ENCODE results near the gene SNX22.

- TF ChIP-seq, protein P1, sequence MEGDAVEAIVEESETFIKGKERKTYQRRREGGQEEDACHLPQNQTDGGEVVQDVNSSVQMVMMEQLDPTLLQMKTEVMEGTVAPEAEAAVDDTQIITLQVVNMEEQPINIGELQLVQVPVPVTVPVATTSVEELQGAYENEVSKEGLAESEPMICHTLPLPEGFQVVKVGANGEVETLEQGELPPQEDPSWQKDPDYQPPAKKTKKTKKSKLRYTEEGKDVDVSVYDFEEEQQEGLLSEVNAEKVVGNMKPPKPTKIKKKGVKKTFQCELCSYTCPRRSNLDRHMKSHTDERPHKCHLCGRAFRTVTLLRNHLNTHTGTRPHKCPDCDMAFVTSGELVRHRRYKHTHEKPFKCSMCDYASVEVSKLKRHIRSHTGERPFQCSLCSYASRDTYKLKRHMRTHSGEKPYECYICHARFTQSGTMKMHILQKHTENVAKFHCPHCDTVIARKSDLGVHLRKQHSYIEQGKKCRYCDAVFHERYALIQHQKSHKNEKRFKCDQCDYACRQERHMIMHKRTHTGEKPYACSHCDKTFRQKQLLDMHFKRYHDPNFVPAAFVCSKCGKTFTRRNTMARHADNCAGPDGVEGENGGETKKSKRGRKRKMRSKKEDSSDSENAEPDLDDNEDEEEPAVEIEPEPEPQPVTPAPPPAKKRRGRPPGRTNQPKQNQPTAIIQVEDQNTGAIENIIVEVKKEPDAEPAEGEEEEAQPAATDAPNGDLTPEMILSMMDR (IDR thresholded peaks at IDR 0.05), result no peak
- TF ChIP-seq POLR2A (IDR thresholded peaks at IDR 0.05), result no peak
Measured at GRCh38 chr15:64133623-64134344, 17.7 kb upstream of the SNX22 start.

Data from breast epithelium (tissue), 3 donors.